ENCODE data around the gene CPNE2. TPM values are rescaled to one million over a fixed set of nuclear protein-coding genes. Genes with fewer than 3 reads are reported as not detected.

The CPNE2 gene
- total RNA-seq, 1 donor from 2014 or later: 54.4 TPM

DNA sequence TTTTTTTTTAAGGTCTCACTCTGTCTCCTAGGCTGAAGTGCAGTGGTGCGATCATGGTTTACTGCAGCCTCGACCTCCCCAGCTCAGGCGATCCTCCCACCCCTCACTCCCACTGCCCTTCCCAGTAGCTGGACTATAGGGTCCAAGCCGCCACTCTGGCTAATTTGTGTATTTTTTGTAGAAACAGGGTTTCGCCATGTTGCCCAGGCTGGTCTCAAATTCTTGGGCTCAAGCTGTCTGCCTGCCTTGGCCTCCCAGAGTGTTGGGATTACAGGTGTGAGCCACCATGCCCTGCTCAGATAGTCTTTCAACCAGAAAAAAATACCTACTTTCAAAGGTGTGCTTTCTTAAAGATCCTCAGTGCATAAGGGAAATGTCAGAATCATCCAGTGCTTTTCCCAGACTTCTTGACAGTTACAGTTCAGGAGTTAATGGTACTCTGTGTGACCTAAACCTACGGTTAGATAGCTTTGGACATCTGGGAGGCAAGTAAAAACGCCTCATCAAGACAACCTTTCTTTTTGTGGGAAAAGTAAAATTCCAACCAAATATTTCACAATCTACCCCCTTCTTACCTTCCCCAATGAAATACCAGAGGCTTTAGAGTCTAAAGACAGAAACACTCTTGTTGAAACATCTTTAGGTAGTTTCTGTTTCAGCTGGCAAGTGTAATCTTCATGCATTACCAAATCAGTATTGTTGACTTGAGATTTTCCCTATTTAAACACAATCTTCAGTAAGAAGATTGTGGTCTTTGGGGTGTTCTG lies 100.5 kb downstream of the CPNE2 start:
- no peak for DNase-seq (ENCODE audit: low read depth in 2 of 2)

DNA sequence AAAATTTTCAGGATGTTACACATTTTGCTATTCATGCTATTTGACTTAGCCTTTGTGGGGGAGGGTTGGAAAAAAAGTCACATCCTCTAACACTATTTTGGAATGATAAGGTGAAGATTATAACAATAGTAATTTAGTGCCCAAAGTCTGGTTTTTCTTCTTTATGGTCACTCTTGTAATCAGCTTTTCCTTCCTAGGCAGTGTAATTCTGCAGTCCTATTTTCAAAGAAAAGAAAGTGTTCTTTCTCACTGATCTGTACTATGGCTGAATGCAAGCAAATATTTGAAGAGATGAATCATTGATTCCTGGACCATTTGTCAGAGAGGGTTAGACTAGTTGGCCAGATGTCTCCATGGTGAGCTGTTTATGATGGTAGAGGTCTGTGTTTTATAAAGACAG lies 102.1 kb downstream of the CPNE2 start:
- DNase-seq (ENCODE audit: low read depth in 2 of 2): peak; percentile 73 to 89

- no peak for DNase-seq (ENCODE audit: low read depth in 2 of 2)
Measured at GRCh38 chr16:57196286-57196685, 103.9 kb downstream of the CPNE2 start.

- DNase-seq (ENCODE audit: low read depth in 2 of 2): no peak
Measured at GRCh38 chr16:57196753-57197152, 104.4 kb downstream of the CPNE2 start.

Other genes starting within 250 kb of the CPNE2 start
- not detected in 2 replicates for gene SLC12A3, start 227.4 kb upstream of the CPNE2 start, total RNA-seq
- gene HERPUD1, start 160.4 kb upstream of the CPNE2 start, total RNA-seq: 72.9 and 142 TPM in 2 replicates
- gene CETP, start 130.6 kb upstream of the CPNE2 start, total RNA-seq: 12.3 and 12.8 TPM in 2 replicates
- 16.6 and 16.7 TPM in 2 replicates for gene NLRC5, start 103.0 kb upstream of the CPNE2 start, total RNA-seq
- 50.8 and 51.0 TPM in 2 replicates for gene PSME3IP1, start 93.5 kb downstream of the CPNE2 start, total RNA-seq
- gene RSPRY1, start 93.7 kb downstream of the CPNE2 start, total RNA-seq: 43.6 and 43.8 TPM in 2 replicates
- gene ARL2BP, start 152.7 kb downstream of the CPNE2 start, total RNA-seq: 50.2 and 61.0 TPM in 2 replicates
- 4.2 and 11.9 TPM in 2 replicates for gene PLLP, start 192.1 kb downstream of the CPNE2 start, total RNA-seq